Ishikawa (cell line): ENCODE data around the gene GLIS1.

Source experiments
- CEBPB ChIP-seq: IDR thresholded peaks from 2 replicates; pipeline ENCODE4 v1.6.1; 2012
- CREB1 ChIP-seq: IDR thresholded peaks from 2 replicates; pipeline ENCODE4 v1.6.1; 2012; ENCODE audit warnings: low read depth
- EGR1 ChIP-seq: IDR thresholded peaks from 2 replicates; pipeline ENCODE4 v1.6.1; 2012
- EP300 ChIP-seq: IDR thresholded peaks from 2 replicates; pipeline ENCODE4 v1.6.1; 2012; ENCODE audit warnings: borderline replicate concordance
- FOXM1 ChIP-seq: IDR thresholded peaks from 2 replicates; pipeline ENCODE4 v1.6.1; 2012; ENCODE audit warnings: low read depth, borderline replicate concordance
- NFIC ChIP-seq: IDR thresholded peaks from 2 replicates; pipeline ENCODE4 v1.6.1; 2012
- RAD21 ChIP-seq: IDR thresholded peaks from 2 replicates; pipeline ENCODE4 v1.6.1; 2012; ENCODE audit warnings: low read depth
- REST ChIP-seq: IDR thresholded peaks from 2 replicates; pipeline ENCODE4 v1.6.1; 2012; ENCODE audit warnings: low read depth, mild to moderate bottlenecking
- TAF1 ChIP-seq: IDR thresholded peaks from 2 replicates; pipeline ENCODE4 v1.6.1; 2012; ENCODE audit warnings: low read depth, mild to moderate bottlenecking
- TCF12 ChIP-seq: IDR thresholded peaks from 2 replicates; pipeline ENCODE4 v1.6.1; 2012; ENCODE audit warnings: low read depth
- TEAD4 ChIP-seq: IDR thresholded peaks from 2 replicates; pipeline ENCODE4 v1.6.1; 2012
- USF1 ChIP-seq: IDR thresholded peaks from 2 replicates; pipeline ENCODE4 v1.6.1; 2012
- YY1 ChIP-seq: IDR thresholded peaks from 2 replicates; pipeline ENCODE4 v1.6.1; 2012; ENCODE audit warnings: low read depth
- ZBTB7A ChIP-seq: IDR thresholded peaks from 2 replicates; pipeline ENCODE4 v1.6.1; 2012; ENCODE audit warnings: low read depth
- TF ChIP-seq, protein P1 (sequence below): IDR thresholded peaks from 2 replicates; pipeline ENCODE4 v1.6.1; 2012

GLIS1 gene

GRCh38 chr1:53580009-53580400, 159.0 kb downstream of the GLIS1 start:
- no peak for TF ChIP-seq YY1
- TF ChIP-seq ZBTB7A = no peak
- no peak for TF ChIP-seq TAF1
- no peak for TF ChIP-seq RAD21
- TF ChIP-seq USF1 = no peak
- TF ChIP-seq EGR1 = no peak
- no peak for TF ChIP-seq TCF12
- TF ChIP-seq, protein P1, sequence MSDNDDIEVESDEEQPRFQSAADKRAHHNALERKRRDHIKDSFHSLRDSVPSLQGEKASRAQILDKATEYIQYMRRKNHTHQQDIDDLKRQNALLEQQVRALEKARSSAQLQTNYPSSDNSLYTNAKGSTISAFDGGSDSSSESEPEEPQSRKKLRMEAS = no peak
- no peak for TF ChIP-seq FOXM1
- TF ChIP-seq EP300 = no peak
- TF ChIP-seq CREB1 = no peak
- TF ChIP-seq CEBPB = no peak
- no peak for TF ChIP-seq NFIC
- TF ChIP-seq TEAD4 = no peak
- TF ChIP-seq REST = no peak

- no peak for TF ChIP-seq RAD21
- TF ChIP-seq EGR1 = no peak
- TF ChIP-seq CEBPB = no peak
- no peak for TF ChIP-seq TEAD4
- no peak for TF ChIP-seq YY1
- TF ChIP-seq EP300 = no peak
Measured at GRCh38 chr1:53579221-53580008, 159.5 kb downstream of the GLIS1 start.

- TF ChIP-seq, protein P1 = no peak
- TF ChIP-seq EGR1 (no peak), TCF12 (no peak), CEBPB (no peak), TEAD4 (no peak), RAD21 (no peak), REST (no peak), EP300 (no peak), FOXM1 (no peak), TAF1 (no peak), YY1 (no peak), USF1 (no peak), CREB1 (no peak)
Measured at GRCh38 chr1:53578358-53578757, 160.6 kb downstream of the GLIS1 start.

DNA sequence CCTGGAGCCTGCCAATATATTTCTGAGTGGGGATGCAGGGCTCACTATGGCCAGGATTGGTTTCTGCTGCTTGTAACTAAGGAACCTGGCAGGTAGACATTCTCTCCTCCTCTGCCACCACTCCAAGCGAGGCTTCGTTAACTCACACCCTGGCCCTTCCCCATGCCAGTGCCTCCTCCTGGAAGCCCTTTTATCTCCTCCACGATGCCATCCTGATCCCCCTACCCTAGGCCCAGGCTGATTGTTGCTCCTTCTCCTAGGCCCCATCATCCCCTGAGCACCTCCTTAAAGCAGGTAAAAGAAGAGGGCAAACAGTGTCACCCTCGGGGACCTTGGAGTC, 161.2 kb downstream of the GLIS1 start:
- no peak for TF ChIP-seq ZBTB7A
- TF ChIP-seq USF1 = no peak
- TF ChIP-seq CEBPB = no peak

- TF ChIP-seq TEAD4 (no peak), EP300 (no peak), YY1 (no peak)
Measured at GRCh38 chr1:53576866-53577760, 161.9 kb downstream of the GLIS1 start.

DNA sequence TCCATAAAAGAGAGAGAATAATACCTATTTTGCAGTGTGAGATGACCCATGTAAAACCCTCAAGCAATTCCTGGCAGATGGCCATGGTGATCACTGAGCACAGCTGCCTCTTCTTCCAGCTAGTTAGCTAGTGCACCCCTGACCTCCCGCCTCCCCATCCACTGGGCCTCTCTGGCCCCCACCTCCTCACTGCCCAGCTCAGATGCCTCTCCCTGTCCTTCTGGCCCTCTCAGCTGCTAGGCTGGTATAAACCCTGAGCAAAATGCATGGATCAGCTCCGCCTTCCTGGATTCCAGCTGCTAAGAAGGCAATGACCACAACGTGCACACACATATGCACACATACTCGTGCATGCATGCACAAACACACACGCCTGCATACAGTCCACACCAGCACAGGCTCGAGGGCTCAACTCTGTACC, 162.6 kb downstream of the GLIS1 start:
- no peak for TF ChIP-seq USF1
- TF ChIP-seq RAD21 = no peak
- TF ChIP-seq REST = no peak
- TF ChIP-seq, protein P1 = no peak
- TF ChIP-seq FOXM1 = no peak
- no peak for TF ChIP-seq CREB1
- TF ChIP-seq EGR1 = no peak
- no peak for TF ChIP-seq YY1
